GM12872 (cell line): Measurements from ENCODE around the gene ELF4.

ENCODE experiments used
- CTCF ChIP-seq: IDR thresholded peaks from 3 replicates; pipeline ENCODE4 v1.5.1; 2011; ENCODE audit warnings: low read depth, mild to moderate bottlenecking, low read length, moderate library complexity; ENCODE audit not compliant: insufficient read depth

Gene ELF4

GRCh38 chrX:130110379-130111219 is at the start of gene ELF4:
Gene ELF4, minus strand, starts transcription at chrX:130110497. Its CDS starts 29,167 bp downstream, at chrX:130081330.
- TF ChIP-seq CTCF = no peak

GRCh38 chrX:130159776-130160175 is 49.5 kb upstream of the ELF4 start:
- TF ChIP-seq CTCF = no peak

- no peak for TF ChIP-seq CTCF
Measured at GRCh38 chrX:130158311-130158710, 48.0 kb upstream of the ELF4 start.

DNA sequence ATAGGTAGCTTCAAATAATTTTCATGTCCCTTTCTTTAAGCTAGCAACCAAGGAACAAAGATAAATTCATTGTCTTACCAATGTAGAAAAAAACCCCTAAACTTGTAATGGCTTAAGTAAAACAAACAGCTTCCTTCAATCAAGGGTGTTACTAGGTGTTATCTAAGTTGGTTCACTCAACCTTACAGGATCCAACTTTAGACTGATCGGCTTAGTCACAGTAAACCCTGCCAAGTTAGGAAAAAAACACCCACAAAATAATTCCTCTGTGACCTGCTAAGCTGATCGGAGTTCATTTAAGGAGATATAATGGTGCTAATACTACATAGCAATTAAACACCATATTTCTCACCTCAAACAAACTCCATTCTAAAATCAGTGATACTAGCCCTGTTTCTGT is 45.3 kb upstream of the ELF4 start:
- TF ChIP-seq CTCF = no peak

GRCh38 chrX:130147631-130148030 is 37.3 kb upstream of the ELF4 start:
- TF ChIP-seq CTCF = no peak

GRCh38 chrX:130145123-130145522 is 34.8 kb upstream of the ELF4 start:
- no peak for TF ChIP-seq CTCF

DNA sequence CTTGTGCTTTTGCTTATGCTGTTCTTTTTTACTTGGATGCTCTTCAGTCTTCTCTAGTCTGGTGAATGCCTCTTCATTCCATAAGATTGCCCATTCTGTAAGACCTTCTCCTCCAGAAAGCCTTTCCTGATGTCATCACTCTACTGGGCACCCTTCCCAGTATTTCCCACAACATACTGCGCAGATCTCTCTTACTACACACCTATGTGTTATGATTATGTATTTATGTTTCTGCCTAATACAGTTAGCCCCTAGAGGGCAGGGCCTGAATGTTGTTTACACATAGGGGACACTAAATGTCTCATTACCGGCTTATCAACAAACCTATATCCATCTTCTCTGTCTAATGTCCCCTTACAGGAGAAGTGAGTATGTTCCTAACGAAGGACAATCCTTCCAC is 34.2 kb upstream of the ELF4 start:
- TF ChIP-seq CTCF = 0 out of 3 replicates have a peak, but pooled peaks have one; percentile 8
